Stomach (tissue), 9 donors: ENCODE measurements around the gene PCF11. TPM values are rescaled to one million over a fixed set of nuclear protein-coding genes. Genes with fewer than 3 reads are reported as not detected.

Experiments
- DNase-seq, 2 donors: peaks; one replicate each; pipeline versions ENCODE4 v3.0.0 to v3.0.0-alpha.2; 2013 to 2019
- H3K27ac ChIP-seq, 5 donors: fragments of 200-600 bp in 4 of 5; sonication (generic) in 4 of 5; one replicate each; pipeline ENCODE4 v1.5.1; 2013 to 2019; ENCODE audit warnings: mild to moderate bottlenecking in 1 of 5, moderate library complexity in 1 of 5
- H3K27me3 ChIP-seq, 3 donors: fragments of 200-600 bp; sonication (generic); one replicate each; pipeline ENCODE4 v1.5.1; 2017 to 2019; ENCODE audit warnings: mixed run types in 1 of 3
- H3K36me3 ChIP-seq, 4 donors: fragments of 200-600 bp; sonication (generic); 1 replicate in 3 of 4; 2 replicates in 1 of 4; pipeline ENCODE4 v1.5.1; 2016 to 2019
- H3K4me1 ChIP-seq, 4 donors: fragments of 200-600 bp; sonication (generic); one replicate each; pipeline ENCODE4 v1.5.1; 2016 to 2019
- H3K4me3 ChIP-seq, 4 donors: fragments of 200-600 bp; sonication (generic) in 3 of 4; one replicate each; pipeline ENCODE4 v1.5.1; 2016 to 2019; ENCODE audit warnings: mild to moderate bottlenecking in 1 of 4
- H3K9me3 ChIP-seq, 4 donors: fragments of 200-600 bp; sonication (generic); one replicate each; pipeline ENCODE4 v1.5.1; 2016 to 2019
- EP300 ChIP-seq: sonication (generic); formaldehyde crosslinking; IDR thresholded peaks from one replicate; pipeline ENCODE4 v1.6.1; 2017; ENCODE audit warnings: antibody characterized with exemption
- POLR2A ChIP-seq, 4 donors: fragments of 450-650 bp; IDR thresholded peaks; one replicate each; pipeline ENCODE4 v1.6.1; 2016; ENCODE audit warnings: antibody characterized with exemption in 4 of 4, control low read depth in 2 of 4, mild to moderate bottlenecking in 1 of 4, moderate library complexity in 1 of 4
- POLR2AphosphoS5 ChIP-seq, 3 donors: sonication (generic); formaldehyde crosslinking; IDR thresholded peaks; one replicate each; pipeline ENCODE4 v1.6.1; 2016; ENCODE audit warnings: antibody characterized with exemption in 3 of 3
- WGBS, 5 donors: extraction: QIAGEN DNeasy Blood & Tissue Kit in 3 of 5; methylation state at CpG; one replicate each; pipeline versions ENCODE4 v1.1.5 to v1.1.7; 2013 to 2018; 5-methylcytosine and 5-hydroxymethylcytosine counted together
- intact Hi-C: fragments of 100-400 bp; cut with DNase I; formaldehyde crosslinking; loops from one replicate; pipeline ENCODE4 v1.15.1; 2023; ENCODE audit warnings: low total_unique reads
- polyA plus RNA-seq, 3 donors: library from polyadenylated mRNA; stranded (reverse); fragments of 200-250 nt; gene quantifications; one replicate each; pipeline ENCODE4 v1.2.3, GENCODE V29; 2013
- total RNA-seq, 5 donors: library from RNA; depleted of rRNA; stranded (reverse); fragments of >200 nt; gene quantifications; one replicate each; pipeline versions ENCODE4 v1.1.0 to v1.2.3, GENCODE V29; 2014 to 2016
- TF ChIP-seq, protein P1 (sequence below), 7 experiments: fragments of 450-650 bp in 4 of 7; fragments of 200-600 bp in 3 of 7; sonication (generic) in 3 of 7; IDR thresholded peaks; one replicate each; pipeline ENCODE4 v1.5.1; 2016 to 2019; ENCODE audit warnings: antibody characterized with exemption in 7 of 7, control low read depth in 2 of 7, mild to moderate bottlenecking in 1 of 7
- donor health status: healthy with polysubstance abuse.
- donor health status: Bipolar disorder and iron deficiency.
- donor health status: healthy.

Gene PCF11
- total and polyA plus RNA-seq, 8 donors, result 10.1 to 87.2 (median 58.2) TPM

DNA sequence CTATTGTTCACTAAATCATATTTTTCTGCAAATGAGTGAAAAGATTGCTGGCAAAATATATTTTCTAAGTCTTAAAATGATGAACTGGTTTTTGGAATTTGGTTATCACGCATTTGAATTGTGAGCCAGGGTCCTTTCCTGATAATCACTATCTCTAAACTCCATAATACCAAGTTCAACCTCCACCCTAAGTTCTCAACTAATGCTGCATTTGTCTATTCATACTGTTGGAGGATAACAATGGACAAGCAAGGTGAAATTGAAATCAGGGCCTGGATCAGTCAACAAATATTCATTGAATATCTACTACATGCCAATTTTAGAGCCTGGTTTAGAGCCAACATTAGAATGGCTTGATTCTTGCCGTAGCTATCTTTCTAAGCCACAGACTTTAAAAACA, 4.7 kb upstream of the PCF11 start:
- Histone ChIP-seq H3K36me3 (no peaks in the 10 kb centered on the region), H3K4me1 (peaks cover 0 to 6% (median 3%) of the 10 kb centered on the region in 4 donors), H3K9me3 (no peaks in the 10 kb centered on the region), H3K4me3 (no peak overlapping the region), H3K27ac (no peak overlapping the region), H3K27me3 (no peaks in the 10 kb centered on the region)
- no peak for TF ChIP-seq POLR2AphosphoS5 (IDR thresholded peaks at IDR 0.05)
- TF ChIP-seq POLR2A (IDR thresholded peaks at IDR 0.05), result no peak
- TF ChIP-seq, protein P1, sequence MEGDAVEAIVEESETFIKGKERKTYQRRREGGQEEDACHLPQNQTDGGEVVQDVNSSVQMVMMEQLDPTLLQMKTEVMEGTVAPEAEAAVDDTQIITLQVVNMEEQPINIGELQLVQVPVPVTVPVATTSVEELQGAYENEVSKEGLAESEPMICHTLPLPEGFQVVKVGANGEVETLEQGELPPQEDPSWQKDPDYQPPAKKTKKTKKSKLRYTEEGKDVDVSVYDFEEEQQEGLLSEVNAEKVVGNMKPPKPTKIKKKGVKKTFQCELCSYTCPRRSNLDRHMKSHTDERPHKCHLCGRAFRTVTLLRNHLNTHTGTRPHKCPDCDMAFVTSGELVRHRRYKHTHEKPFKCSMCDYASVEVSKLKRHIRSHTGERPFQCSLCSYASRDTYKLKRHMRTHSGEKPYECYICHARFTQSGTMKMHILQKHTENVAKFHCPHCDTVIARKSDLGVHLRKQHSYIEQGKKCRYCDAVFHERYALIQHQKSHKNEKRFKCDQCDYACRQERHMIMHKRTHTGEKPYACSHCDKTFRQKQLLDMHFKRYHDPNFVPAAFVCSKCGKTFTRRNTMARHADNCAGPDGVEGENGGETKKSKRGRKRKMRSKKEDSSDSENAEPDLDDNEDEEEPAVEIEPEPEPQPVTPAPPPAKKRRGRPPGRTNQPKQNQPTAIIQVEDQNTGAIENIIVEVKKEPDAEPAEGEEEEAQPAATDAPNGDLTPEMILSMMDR (IDR thresholded peaks at IDR 0.05), result no peak
- TF ChIP-seq EP300, result no peak
- 66 to 87% (median 74%) methylated on average over 2 of the region's 2 CpGs for WGBS, 5 donors
- intact Hi-C loops, result loop anchor here (10.0 kb wide), 1 partner anchor 77 kb away; the partner anchor contains the start of gene RAB30
- no peak for DNase-seq

DNA sequence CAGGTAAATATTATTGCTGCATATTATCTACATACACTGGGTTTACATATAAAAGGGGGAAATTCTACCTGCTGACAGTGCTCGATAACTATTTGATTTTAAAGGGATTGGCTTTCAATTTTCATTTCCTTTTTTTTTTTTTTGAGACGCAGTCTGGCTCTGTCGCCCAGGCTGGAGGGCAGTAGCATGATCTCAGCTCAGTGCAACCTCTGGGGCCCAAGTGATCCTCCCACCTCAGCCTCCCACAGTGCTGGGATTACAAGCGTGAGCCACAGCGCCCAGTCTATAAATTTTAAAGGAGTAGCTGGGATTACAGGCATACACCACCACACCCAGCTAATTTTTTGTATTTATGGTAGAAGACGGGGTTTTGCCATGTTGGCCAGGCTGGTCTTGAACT, 3.2 kb upstream of the PCF11 start:
- Histone ChIP-seq H3K27me3 (no peaks in the 10 kb centered on the region), H3K27ac (no peak overlapping the region), H3K4me3 (no peak overlapping the region), H3K36me3 (no peaks in the 10 kb centered on the region), H3K9me3 (no peaks in the 10 kb centered on the region), H3K4me1 (peaks cover 0 to 6% (median 3%) of the 10 kb centered on the region in 4 donors)
- TF ChIP-seq EP300 (no peak), POLR2A (IDR thresholded peaks at IDR 0.05) (no peak), POLR2AphosphoS5 (IDR thresholded peaks at IDR 0.05) (no peak)
- TF ChIP-seq, protein P1 (IDR thresholded peaks at IDR 0.05), result no peak
- DNase-seq, result no peak
- intact Hi-C loops, result loop anchor here (10.0 kb wide), 1 partner anchor 79 kb away; the partner anchor contains the start of gene RAB30
- WGBS, 5 donors, result 88 to 96% (median 95%) methylated on average over 6 of the region's 6 CpGs

DNA sequence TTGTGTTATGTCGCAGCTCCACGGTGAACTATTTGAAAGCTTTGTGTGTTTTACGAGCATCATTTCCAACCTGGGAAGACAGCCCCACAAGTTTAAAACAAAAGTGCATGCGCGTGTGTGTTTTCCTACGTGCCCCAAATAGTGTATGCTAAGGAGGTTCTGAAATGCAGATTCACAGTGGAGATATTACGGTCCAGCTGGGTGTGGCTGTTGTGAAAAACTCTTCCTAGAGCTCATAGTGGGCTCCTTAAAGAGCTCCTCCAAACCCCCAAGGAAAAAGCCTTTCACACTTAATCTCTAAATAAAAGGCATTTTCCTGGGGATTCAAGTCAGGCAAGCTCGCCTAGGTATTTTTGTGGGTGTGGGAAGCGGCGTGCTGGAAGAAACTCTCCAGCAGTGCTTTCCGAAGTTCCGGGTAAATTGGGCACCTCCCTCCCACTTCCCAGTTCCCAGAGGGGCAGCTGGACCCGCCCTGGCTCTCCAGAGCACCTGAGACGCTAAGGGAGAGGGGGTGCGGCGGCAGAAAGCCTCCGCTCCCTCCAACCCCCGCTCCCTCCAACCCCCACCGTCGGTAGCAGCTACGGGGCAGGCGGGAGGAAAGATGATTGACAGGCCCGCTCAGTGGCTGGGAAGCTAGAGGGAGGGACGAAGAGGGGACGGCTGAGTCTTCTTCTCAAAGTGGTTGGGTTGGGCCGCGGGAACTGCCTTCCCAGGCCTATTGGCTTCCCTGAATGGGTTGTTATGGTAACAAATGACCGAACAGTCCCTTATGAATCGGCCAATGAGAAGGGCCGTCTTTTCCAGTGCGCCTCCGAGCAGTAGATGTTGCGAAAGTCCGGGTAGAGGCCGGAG, 561 bp upstream of the PCF11 start:
- peak; percentile 99 to 100 for DNase-seq
- Histone ChIP-seq H3K4me3 (peak overlapping the region; percentile 51 to 63 (median 53)), H3K4me1 (peaks cover 2 to 28% (median 24%) of the 10 kb centered on the region in 4 donors), H3K27ac (peak overlapping the region; percentile 83 to 100 (median 99)), H3K9me3 (no peaks in the 10 kb centered on the region), H3K27me3 (no peaks in the 10 kb centered on the region), H3K36me3 (peaks cover 0 to 6% (median 3%) of the 10 kb centered on the region in 4 donors)
- TF ChIP-seq POLR2A (IDR thresholded peaks at IDR 0.05) (peak in 1 of 4 donors; percentile 26), EP300 (no peak), POLR2AphosphoS5 (IDR thresholded peaks at IDR 0.05) (peak; percentile 60 to 95 (median 81))
- TF ChIP-seq, protein P1 (IDR thresholded peaks at IDR 0.05), result no peak
- 0% methylated on average over 35 of the region's 35 CpGs for WGBS, 5 donors
- intact Hi-C loops, result loop anchor here (10.0 kb wide), 1 partner anchor 82 kb away; the partner anchor contains the start of gene RAB30

DNA sequence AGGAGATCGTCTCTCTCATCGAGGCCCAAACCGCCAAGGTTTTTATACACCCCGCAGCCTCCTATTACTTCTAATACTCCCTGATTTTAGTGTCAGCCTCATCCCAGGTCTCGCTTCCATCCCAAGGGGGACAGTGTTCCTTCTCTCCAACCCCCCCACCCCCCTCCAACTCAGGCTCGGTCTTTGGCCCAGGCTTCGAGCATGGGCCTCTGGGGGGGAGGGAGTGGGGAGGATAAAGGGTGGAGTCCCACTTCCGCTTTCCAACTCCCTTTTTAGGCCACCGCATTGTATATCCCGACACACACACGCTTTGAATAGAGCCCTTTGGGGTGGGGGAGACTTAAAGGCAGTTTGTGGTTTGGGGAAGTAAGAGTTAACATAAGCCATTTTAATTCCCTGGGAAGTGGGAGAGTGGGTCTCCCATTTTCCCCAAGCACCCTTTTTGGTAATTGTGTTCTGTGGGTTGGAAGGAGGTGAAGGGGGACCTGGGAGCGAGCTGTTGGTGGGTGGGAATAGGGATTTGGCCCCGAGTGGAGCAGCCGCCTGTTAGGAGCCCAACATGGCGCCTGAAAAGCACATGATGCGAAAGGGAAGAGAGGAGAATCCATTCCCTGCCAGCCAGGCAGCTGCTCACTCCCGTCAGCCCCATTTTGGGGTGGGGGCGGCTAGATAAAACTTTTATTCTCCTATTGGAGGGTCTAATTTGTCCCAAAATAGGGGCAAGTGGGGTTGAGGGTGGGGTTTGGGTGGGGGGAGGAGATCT, 844 bp downstream of the PCF11 start:
- 0 to 2% (median 0%) methylated on average over 18 of the region's 18 CpGs for WGBS, 5 donors
- Histone ChIP-seq H3K4me1 (peaks cover 14 to 42% (median 38%) of the 10 kb centered on the region in 4 donors), H3K4me3 (peak overlapping the region; percentile 76 to 98 (median 88)), H3K27me3 (no peaks in the 10 kb centered on the region), H3K9me3 (no peaks in the 10 kb centered on the region), H3K36me3 (peaks cover 0 to 6% (median 3%) of the 10 kb centered on the region in 4 donors), H3K27ac (peak overlapping the region; percentile 98 to 100 (median 99))
- TF ChIP-seq, protein P1 (IDR thresholded peaks at IDR 0.05), result peak in 1 of 7 experiments; percentile 7
- no peak for TF ChIP-seq POLR2A (IDR thresholded peaks at IDR 0.05)
- DNase-seq, result peak; percentile 50 to 89
- intact Hi-C loops, result loop anchor here (10.0 kb wide), 1 partner anchor 83 kb away; the partner anchor contains the start of gene RAB30
